Skeletal muscle satellite cell (primary cell): ENCODE data around the gene SLAMF9.
"Not testable (repeated sequence)": the region's sequence is repeated elsewhere in the genome, so short reads cannot be mapped to it uniquely, and the experiment has no call there.

Experiments
- H3K27me3 ChIP-seq: 2 replicates; pipeline ENCODE4 v1.7.0; 2013; ENCODE audit warnings: low read length; ENCODE audit not compliant: control insufficient read depth, insufficient read depth
- H3K36me3 ChIP-seq: 2 replicates; pipeline ENCODE4 v1.7.0; 2013; ENCODE audit warnings: mild to moderate bottlenecking, control low read depth, low read length; ENCODE audit not compliant: insufficient read depth
- H3K4me1 ChIP-seq: 2 replicates; pipeline ENCODE4 v1.7.0; 2013; ENCODE audit warnings: low read length; ENCODE audit not compliant: control insufficient read depth, insufficient read depth
- H3K4me2 ChIP-seq: 2 replicates; pipeline ENCODE4 v1.7.0; 2013; ENCODE audit warnings: mild to moderate bottlenecking, low read length
- H3K4me3 ChIP-seq: 2 replicates; pipeline ENCODE4 v1.7.0; 2013; ENCODE audit warnings: low read length
- H3K9ac ChIP-seq: 2 replicates; pipeline ENCODE4 v1.7.0; 2013; ENCODE audit warnings: mild to moderate bottlenecking, low read depth, low read length, moderate library complexity
- H3K9me3 ChIP-seq: replicated peaks from 2 replicates; pipeline ENCODE4 v1.7.0; 2013; ENCODE audit warnings: mild to moderate bottlenecking, control low read depth, low read length

The SLAMF9 gene

DNA sequence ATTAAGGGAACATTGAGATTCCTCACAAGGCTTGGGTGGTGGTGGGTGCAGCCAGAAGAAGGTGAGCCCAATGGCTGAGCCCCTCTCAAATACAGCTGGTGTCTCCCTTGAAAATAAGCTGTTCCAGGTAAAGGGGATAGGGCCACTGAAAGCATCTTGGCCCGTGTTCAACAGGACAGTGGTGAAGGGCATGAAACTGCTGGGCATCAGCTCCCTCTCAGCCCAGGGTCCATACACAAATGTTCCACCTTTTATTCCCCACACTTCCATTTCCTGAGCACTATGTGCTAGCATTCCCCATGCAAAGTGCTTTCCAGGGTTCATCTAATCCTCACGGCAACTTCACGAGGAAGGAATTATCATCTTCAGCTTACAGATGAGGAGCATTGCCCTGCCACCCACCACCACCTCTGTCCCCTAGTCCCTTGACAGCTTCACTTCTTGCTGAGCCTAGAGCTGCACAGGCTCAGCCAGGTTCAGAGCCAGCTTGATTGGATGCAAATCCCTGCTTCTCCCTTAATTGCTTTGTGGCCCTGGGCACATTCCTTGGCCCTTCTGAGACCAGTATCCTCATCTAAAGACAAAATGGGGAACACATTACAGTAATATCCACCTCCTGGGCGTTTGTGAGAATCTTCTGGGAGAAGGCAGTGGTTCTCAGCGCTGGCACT lies 38.3 kb downstream of the SLAMF9 start:
- Histone ChIP-seq H3K4me1 (peaks cover 60% of the 10 kb centered on the region), H3K9me3 (no peaks in the 10 kb centered on the region), H3K9ac (no peak overlapping the region)

DNA sequence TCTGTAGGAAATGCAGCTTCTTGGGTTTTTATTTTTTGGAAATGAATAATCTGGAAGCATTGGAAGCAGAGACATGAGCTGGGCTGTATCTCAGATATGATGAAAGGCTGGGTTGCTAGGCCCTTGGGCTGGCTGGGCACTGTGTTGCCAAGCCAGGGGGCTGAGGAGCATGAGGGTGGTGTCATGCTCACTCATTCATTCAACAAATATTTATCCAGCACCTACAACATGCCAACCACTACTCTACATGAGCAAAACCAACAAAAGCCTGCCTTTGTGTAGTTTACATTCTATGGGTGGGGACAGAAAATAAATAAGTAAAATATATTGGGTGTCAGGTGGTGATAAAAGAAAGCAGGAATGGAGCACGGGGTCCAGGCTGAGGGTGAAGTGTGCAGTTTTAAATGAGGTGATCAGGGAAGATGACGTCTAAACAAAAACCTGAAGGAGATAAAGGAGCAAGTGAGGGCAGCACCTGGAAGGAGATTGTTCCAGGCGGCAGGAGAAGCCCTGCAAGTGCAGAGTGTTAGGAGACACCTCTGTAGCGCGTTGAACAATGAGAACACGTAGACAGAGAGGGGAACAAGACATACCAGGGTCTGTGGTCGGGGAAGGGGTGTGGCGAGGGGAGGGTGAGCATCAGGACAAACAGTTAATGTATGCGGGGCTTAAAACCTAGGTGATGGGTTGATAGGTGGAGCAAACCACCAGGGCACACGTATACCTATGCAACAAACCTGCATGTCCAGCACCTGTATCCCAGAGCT lies 39.6 kb downstream of the SLAMF9 start:
- Histone ChIP-seq H3K4me1 (peaks cover 58% of the 10 kb centered on the region), H3K36me3 (peaks cover 27% of the 10 kb centered on the region), H3K9me3 (no peaks in the 10 kb centered on the region), H3K4me3 (no peak overlapping the region), H3K4me2 (no peak overlapping the region), H3K27me3 (no peaks in the 10 kb centered on the region), H3K9ac (no peak overlapping the region)

More for the DNA sequence above, 38.3 kb downstream of the SLAMF9 start:
- H3K27me3 ChIP-seq: no peaks in the 10 kb centered on the region
- no peak overlapping the region for H3K4me2 ChIP-seq
- peaks cover 40% of the 10 kb centered on the region for H3K36me3 ChIP-seq
- H3K4me3 ChIP-seq: no peak overlapping the region

DNA sequence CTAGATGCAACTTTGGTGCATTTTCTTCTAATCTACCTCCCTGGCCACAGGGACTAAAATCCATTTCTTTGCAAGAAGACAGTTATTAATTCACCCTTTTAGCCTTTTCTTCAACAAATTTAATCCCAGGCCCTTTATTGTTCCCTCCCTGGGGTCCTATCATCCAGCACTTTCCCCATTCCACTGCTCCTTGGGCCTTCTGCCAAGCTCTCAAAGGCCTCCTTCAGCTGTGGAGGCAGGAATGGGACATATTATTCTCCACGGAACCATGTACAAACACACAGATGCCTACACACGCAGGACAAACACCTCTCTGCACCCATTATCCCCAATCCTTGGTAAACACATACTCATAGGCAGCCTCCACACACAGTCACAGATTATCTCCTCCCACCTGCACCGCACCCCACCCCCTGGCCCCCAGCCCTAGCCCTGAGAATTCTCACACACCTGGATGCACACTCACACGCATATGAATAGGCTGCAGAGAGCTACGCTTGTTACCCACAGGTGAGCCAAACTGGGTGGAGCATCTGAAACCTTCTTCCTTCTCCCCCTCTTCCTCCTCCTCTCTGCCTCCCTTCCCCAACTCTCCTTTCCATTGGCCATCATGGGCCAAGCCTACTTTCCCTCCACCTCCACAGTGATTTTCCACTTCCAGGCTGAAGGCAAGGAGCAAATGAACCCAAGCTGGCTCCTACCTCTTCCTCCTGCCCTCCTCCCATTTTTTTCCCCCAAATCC lies 40.4 kb downstream of the SLAMF9 start:
- H3K9ac ChIP-seq: no peak overlapping the region
- peaks cover 50% of the 10 kb centered on the region for H3K4me1 ChIP-seq
- H3K36me3 ChIP-seq: peaks cover 19% of the 10 kb centered on the region

GRCh38 chr1:159911326-159912070 lies 42.5 kb downstream of the SLAMF9 start:
- Histone ChIP-seq H3K36me3 (peaks cover 2% of the 10 kb centered on the region), H3K27me3 (no peaks in the 10 kb centered on the region), H3K4me1 (peaks cover 33% of the 10 kb centered on the region), H3K9ac (no peak overlapping the region), H3K4me3 (no peak overlapping the region), H3K4me2 (no peak overlapping the region), H3K9me3 (no peaks in the 10 kb centered on the region)

More for the DNA sequence above, 40.4 kb downstream of the SLAMF9 start:
- no peaks in the 10 kb centered on the region for H3K27me3 ChIP-seq
- no peaks in the 10 kb centered on the region for H3K9me3 ChIP-seq
- H3K4me3 ChIP-seq: no peak overlapping the region
- H3K4me2 ChIP-seq: no peak overlapping the region

GRCh38 chr1:159908031-159908940 lies 45.8 kb downstream of the SLAMF9 start:
- Histone ChIP-seq H3K9ac (no peak overlapping the region), H3K36me3 (no peaks in the 10 kb centered on the region), H3K4me2 (no peak overlapping the region), H3K27me3 (no peaks in the 10 kb centered on the region), H3K4me3 (no peak overlapping the region), H3K9me3 (no peaks in the 10 kb centered on the region), H3K4me1 (peaks cover 24% of the 10 kb centered on the region)

GRCh38 chr1:159906960-159907359 lies 47.1 kb downstream of the SLAMF9 start:
- Histone ChIP-seq H3K9me3 (no peaks in the 10 kb centered on the region), H3K4me3 (no peak overlapping the region), H3K4me2 (no peak overlapping the region), H3K9ac (no peak overlapping the region), H3K36me3 (no peaks in the 10 kb centered on the region), H3K4me1 (peaks cover 13% of the 10 kb centered on the region), H3K27me3 (no peaks in the 10 kb centered on the region)

DNA sequence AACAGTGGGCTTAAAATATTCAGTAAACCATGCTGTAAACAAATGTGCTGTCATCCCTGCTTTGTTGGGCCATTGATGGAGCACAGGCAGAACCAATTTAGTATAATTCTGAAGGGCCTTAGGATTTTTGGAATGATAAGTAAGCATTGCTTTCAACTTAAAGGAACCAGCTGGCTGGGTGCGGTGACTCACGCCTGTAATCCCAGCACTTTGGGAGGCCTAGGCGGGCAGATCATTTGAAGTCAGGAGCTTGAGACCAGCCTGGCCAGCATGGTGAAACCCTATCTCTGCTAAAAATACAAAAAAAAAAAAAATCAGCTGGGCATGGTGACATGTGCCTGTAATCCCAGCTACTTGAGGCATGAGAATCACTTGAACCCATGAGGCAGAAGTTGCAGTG lies 50.0 kb downstream of the SLAMF9 start:
- not testable (repeated sequence) for H3K4me3 ChIP-seq, H3K9ac ChIP-seq, H3K36me3 ChIP-seq, H3K4me1 ChIP-seq, H3K27me3 ChIP-seq, H3K4me2 ChIP-seq, H3K9me3 ChIP-seq

DNA sequence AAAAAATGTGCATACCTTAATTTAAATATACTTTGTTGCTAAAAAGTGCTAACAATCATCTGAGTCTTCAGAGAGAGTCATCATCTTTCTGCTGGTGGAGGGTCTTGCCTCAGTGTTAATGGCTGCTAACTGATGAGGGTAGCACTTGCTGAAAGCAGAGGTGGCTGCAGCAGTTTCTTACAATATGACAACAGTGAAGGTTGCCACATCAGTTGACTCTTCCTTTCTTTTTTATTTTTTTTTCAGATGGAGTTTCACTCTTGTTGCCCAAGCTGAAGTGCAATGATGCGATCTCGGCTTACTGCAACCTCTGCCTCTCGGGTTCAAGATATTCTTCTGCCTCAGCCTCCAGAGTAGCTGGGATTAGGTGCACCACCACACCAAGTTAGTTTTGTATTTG lies 51.5 kb downstream of the SLAMF9 start:
- Histone ChIP-seq H3K4me2 (no peak overlapping the region), H3K36me3 (no peaks in the 10 kb centered on the region), H3K9me3 (no peaks in the 10 kb centered on the region), H3K27me3 (no peaks in the 10 kb centered on the region), H3K4me1 (no peaks in the 10 kb centered on the region), H3K4me3 (no peak overlapping the region), H3K9ac (no peak overlapping the region)
